ENCODE data around the gene FER.

FER gene

DNA sequence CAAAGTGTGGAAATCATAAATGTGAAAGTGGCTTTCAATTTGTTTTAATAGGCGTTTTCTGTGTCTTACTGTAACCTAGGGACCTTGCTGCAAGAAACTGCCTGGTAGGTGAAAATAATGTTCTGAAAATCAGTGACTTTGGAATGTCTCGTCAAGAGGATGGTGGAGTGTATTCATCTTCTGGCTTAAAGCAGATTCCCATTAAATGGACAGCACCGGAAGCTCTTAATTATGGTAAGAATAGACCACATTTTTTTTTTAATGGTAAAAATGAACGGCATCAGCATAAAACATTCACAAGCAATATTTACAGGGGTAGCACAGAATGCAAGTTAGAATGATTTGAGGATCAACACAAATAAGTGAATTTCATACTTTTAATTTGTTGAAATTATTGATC lies 433.0 kb downstream of the FER start:
- no peak for DNase-seq (ENCODE audit: low read depth)

- DNase-seq (ENCODE audit: low read depth) = no peak
These were observed 439.1 kb downstream of the FER start for GRCh38 chr5:109186759-109187158.

GRCh38 chr5:109191153-109191558 lies 443.5 kb downstream of the FER start:
- DNase-seq (ENCODE audit: low read depth) = no peak

GRCh38 chr5:109192027-109192426 lies 444.3 kb downstream of the FER start:
- DNase-seq (ENCODE audit: low read depth) = no peak

DNA sequence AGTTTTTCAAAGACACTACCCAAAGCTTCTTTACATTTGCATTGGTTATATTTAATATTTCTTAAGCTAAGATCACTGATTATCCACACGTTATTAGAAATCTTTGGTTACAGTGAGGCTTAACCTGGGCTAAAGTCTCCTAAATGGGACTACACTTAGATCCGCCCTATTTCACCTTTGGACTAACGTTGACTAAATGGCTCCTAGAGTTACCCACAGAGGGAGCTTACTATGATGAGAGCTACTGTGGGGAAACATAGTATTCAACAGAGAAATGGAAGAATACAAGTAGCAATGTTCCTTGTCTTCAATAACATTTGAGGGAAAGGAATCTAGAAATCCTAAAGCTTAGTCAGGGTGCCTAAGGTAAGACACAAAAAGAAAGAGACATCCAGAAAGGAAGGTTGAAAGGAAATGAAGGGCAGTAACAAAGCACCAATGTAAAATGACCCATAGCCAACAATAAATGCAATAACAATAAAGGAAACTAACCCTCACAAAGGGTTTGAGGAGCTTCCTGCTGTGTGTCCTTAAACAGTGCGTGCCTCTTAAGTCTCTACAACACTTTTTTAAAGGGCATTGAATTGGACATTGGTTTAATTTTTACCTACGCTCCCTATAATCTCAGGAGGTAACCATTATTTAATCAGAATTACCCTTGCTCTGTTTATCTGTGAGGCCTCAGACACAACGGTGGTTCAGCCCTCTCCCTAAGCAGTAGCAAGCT lies 445.0 kb downstream of the FER start:
- no peak for DNase-seq (ENCODE audit: low read depth)

- DNase-seq (ENCODE audit: low read depth) = no peak
These were observed 448.0 kb downstream of the FER start for GRCh38 chr5:109195667-109196066.

- DNase-seq (ENCODE audit: low read depth) = no peak
These were observed 448.6 kb downstream of the FER start for GRCh38 chr5:109196087-109196822.

DNA sequence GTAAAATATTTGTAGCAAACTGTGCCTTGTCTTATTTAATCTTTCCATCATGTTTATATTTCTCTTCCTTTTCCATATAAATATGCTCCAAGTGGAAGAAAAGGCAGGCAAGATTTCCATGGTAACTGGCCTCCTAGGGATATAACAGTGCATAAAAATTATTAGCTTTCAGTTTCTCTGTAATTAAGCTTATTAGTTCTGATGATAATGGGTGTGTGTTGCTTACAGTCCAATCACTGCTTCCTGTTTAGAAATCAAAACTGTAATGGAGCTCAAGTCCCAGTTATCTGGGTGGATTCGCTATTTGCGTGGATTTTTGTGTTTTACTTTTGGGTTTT lies 449.1 kb downstream of the FER start:
- no peak for DNase-seq (ENCODE audit: low read depth)

DNA sequence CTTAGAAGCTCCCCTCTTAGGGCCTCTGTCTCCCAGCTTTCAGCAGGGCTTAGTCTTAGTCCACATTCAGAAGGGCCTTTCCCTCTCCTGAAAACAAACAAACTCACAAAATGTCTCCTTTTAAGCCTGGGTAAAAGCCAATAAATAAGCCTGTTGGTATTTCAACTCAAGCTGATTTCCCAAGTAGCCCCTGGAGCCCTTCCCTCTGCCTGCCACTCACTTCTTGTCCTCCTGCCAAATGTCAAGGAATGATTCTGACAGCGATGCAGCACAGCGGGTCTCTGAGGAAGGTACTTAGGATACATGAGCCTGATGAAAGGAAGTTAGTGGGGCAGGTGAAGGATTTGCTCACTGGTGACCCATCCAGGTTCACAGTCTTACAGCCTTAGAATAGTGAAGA lies 451.6 kb downstream of the FER start:
- no peak for DNase-seq (ENCODE audit: low read depth)

- DNase-seq (ENCODE audit: low read depth) = no peak
These were observed 452.3 kb downstream of the FER start for GRCh38 chr5:109199799-109200620.

DNA sequence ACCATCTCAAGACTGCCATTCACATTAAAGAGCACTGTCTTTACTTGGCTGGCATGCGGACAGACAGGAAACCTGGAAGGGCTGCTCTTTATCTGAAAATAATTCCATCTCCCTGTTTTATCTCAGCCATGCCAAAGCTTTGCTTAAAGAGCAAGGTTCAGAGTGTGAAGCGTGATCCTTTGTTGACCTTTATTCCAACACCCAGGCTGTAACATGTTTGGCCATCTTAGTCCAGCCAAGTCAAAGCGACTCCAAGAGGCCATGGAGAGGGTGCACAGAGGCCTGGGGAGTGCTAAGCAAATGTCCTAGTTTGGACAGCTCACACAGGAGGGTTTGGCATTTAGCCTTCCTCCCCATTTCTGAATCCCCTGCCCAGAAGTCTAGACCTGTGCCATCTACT lies 467.3 kb downstream of the FER start:
- DNase-seq (ENCODE audit: low read depth) = no peak

GRCh38 chr5:109218818-109219217 lies 471.1 kb downstream of the FER start:
- DNase-seq (ENCODE audit: low read depth) = no peak

- DNase-seq (ENCODE audit: low read depth) = no peak
These were observed 475.8 kb downstream of the FER start for GRCh38 chr5:109223531-109223930.

- DNase-seq (ENCODE audit: low read depth) = no peak
These were observed 476.7 kb downstream of the FER start for GRCh38 chr5:109224276-109224882.

DNA sequence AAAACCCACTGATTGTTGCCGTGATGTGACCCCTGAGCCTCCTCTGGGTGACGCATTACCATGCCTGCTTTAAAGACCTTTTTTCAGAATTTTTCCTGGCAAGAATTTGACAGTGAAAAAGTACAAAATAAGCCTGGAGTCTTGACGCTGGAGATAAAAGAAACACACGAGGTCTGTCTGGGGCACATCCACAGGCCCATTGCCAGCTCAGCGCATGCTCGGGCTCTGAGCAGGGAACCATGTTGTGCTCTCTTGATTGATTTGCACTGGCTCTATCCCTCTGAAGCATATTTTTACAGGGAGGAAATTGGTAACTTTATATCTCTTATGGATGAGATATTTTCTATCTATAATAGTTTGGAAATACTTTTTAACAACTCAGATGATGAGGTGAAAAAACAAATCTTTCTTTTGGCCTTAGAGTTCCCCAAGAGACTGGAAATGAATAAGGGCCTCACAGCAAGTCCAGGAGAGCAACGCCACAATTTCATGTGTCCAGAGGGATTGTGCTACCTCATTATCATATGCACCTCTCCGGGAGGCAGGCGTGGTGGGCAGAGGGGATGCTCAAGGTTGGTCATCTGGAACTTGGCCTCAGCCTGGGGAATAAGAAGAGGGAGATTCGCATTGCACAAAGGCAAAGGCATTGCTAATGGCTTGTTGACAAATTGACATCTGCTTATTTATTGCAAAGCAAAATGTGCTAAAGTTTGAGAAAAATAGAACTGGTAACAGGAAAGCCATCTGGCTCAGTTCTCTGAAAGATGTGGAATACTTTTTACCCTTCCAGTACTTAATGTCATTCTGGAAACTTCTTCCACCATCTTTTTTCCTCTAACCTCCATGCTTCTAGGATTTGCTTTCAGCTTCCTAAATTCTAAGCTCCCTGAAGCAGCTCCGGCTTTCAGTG lies 478.3 kb downstream of the FER start:
- DNase-seq (ENCODE audit: low read depth) = no peak

- DNase-seq (ENCODE audit: low read depth) = no peak
These were observed 482.7 kb downstream of the FER start for GRCh38 chr5:109230369-109230768.

DNA sequence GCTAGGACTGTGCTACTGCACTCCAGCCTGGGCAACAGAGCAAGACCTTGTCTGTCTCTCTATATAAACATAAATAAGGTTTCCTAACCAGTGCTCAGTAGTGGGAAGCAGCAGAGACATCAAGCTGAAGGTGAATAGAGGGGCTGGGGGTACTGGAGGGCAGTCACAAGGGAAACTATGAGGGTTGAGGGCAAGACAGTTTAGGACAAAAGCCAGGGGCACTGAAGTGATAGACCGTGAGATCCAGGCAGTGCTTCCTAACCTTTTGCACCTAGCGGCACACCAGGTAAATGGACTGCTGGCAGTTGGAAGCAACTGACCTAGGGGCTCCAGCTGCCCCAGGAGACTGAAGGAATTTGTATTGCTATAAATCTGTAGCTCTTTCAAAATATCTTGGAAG lies 483.6 kb downstream of the FER start:
- DNase-seq (ENCODE audit: low read depth) = no peak

DNA sequence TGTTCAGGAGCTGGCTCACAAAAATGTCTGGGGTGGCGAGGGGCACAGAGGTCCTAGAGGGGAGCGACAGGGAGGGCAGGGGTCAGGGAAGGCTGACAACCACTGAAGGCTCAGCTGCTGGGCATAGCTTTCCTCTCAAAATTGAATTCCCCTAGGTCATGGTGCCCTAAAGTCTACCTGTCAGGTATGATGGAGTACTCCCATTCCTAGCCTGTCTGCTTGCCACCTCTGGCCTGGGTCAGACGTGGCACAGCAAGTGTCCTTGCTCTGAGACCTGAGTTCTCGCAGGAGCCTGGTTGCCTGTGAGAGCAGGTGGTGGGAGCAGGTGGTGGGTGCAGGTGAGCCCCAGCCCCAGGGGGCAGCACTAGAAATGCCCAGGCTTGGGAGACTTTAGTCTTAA lies 486.7 kb downstream of the FER start:
- no peak for DNase-seq (ENCODE audit: low read depth)

GRCh38 chr5:109239456-109239855 lies 491.8 kb downstream of the FER start:
- no peak for DNase-seq (ENCODE audit: low read depth)

GRCh38 chr5:109242518-109242917 lies 494.8 kb downstream of the FER start:
- DNase-seq (ENCODE audit: low read depth) = no peak

GRCh38 chr5:109246395-109246794 lies 498.7 kb downstream of the FER start:
- DNase-seq (ENCODE audit: low read depth) = no peak

Data from activated T-cell treated with anti-CD3 and anti-CD28 coated beads for 24 hours (primary cell).